ENCODE results near the gene NRSN2. TPM values are rescaled to one million over a fixed set of nuclear protein-coding genes. Genes with fewer than 3 reads are reported as not detected.

The NRSN2 gene, protein sequence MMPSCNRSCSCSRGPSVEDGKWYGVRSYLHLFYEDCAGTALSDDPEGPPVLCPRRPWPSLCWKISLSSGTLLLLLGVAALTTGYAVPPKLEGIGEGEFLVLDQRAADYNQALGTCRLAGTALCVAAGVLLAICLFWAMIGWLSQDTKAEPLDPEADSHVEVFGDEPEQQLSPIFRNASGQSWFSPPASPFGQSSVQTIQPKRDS
- total RNA-seq, result 8.1 and 17.6 TPM in 2 replicates

DNA sequence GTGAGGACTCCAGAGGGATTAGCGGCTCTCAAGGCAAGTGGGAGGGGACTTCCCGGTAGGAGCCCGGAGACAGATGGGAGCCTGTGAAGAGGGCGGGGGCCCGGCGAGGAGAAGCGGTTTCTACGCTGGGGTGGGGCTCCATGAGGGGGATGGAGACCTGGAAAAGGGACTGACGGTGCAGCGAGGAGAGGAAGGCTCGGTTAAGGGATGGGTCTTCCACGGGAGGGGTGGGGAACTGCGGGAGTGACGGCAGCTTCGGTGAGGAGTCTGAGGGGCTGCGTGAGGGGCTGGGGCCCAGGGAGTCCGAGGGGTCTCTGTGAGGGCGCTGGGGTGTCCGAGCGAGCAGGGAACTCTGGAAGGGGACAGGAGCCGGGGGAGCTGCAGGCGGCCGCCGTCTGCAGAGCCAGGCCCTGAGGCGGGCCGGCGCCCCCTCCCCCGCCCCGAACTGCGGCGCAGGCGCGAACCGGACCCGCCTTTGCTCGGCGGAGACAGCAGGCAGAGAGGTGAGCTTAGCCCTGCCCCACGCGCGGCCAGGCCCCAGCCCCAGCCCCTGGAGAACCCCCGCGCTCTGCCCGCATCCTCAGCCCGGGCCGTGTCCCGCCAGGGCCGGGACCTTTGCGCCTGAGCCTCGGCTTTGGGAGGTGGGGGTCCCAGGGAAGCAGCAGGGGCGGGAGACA lies at the start of gene NRSN2:
NRSN2 (plus strand) TSS at position 472 of the 677 bp plus-strand sequence. CDS start 2,533 bp downstream, outside the sequence.

DNA sequence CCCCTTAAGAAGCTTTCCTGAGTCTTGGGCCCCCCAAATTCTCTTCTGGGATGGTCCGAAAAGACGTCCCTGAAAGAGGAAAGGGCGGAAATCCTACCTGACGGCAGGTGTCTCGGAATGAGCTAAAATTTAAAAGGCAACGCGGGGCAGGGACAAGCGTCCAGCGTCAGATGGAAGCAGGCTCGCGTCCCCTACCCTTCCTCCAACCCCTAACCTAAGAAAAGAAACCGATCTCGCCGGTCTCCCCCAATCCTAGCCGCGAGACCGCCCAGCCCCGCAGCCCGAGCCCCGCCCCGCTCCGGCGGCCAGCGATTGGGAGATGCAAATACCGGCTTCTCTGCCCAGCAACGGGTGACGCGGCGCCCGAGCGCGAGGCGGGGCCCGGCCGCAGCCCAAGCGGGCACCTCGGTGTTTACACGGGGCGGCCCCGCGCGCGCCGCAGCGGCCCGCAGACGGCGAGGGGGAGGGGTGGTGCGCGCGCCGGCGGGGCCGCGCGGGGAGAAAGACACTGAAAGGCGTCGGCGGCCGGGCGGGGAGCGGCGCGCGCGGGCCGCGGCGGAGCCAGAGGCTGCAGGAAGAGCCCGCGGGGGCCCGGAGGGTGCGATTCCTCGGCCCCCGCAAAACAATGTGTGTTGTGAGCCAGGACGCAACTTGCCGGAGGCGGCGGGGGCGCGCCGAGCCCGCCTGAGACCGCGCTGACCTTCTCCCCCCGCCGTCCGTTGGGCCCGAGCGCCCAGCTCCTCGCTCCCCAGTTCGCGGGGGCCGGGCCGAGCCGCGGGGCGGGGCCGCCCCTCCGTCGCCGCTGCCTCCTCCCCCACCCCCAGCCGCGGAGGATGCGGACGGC lies 21.6 kb upstream of the NRSN2 start, which contains the start of gene SOX12:
SOX12 (plus strand) TSS at position 508 of the 844 bp plus-strand sequence. CDS start 373 bp downstream, outside the sequence.

Other genes starting within 250 kb of the NRSN2 start
- gene DEFB126, start 204.5 kb upstream of the NRSN2 start, total RNA-seq, result not detected in 2 replicates
- gene DEFB127, start 189.7 kb upstream of the NRSN2 start, total RNA-seq, result not detected in 2 replicates
- gene DEFB128, start 157.4 kb upstream of the NRSN2 start, total RNA-seq, result not detected in 2 replicates
- not detected in 2 replicates for gene DEFB129, start 119.9 kb upstream of the NRSN2 start, total RNA-seq
- gene DEFB132, start 89.4 kb upstream of the NRSN2 start, total RNA-seq, result not detected in 2 replicates
- gene C20orf96, start 56.4 kb upstream of the NRSN2 start, total RNA-seq, result 0.48 and 0.85 TPM in 2 replicates
- 6.6 and 7.5 TPM in 2 replicates for gene ZCCHC3, start 49.5 kb upstream of the NRSN2 start, total RNA-seq
- gene SOX12, start 21.6 kb upstream of the NRSN2 start, total RNA-seq, result 0.96 and 1.9 TPM in 2 replicates
- 392 and 581 TPM in 2 replicates for gene TRIB3, start 33.6 kb downstream of the NRSN2 start, total RNA-seq
- 235 and 274 TPM in 2 replicates for gene RBCK1, start 61.2 kb downstream of the NRSN2 start, total RNA-seq
- 31.5 and 36.1 TPM in 2 replicates for gene TBC1D20, start 115.4 kb downstream of the NRSN2 start, total RNA-seq
- gene CSNK2A1, start 196.7 kb downstream of the NRSN2 start, total RNA-seq, result 148 and 233 TPM in 2 replicates

All from tracheal epithelial cell (primary cell).